ENCODE data around the gene CLHC1.

- no peak for TF ChIP-seq EZH2 (IDR thresholded peaks at IDR 0.05; ENCODE audit: borderline replicate concordance, insufficient read depth, low read depth, low read length, poor library complexity, severe bottlenecking)
- TF ChIP-seq, protein P1, sequence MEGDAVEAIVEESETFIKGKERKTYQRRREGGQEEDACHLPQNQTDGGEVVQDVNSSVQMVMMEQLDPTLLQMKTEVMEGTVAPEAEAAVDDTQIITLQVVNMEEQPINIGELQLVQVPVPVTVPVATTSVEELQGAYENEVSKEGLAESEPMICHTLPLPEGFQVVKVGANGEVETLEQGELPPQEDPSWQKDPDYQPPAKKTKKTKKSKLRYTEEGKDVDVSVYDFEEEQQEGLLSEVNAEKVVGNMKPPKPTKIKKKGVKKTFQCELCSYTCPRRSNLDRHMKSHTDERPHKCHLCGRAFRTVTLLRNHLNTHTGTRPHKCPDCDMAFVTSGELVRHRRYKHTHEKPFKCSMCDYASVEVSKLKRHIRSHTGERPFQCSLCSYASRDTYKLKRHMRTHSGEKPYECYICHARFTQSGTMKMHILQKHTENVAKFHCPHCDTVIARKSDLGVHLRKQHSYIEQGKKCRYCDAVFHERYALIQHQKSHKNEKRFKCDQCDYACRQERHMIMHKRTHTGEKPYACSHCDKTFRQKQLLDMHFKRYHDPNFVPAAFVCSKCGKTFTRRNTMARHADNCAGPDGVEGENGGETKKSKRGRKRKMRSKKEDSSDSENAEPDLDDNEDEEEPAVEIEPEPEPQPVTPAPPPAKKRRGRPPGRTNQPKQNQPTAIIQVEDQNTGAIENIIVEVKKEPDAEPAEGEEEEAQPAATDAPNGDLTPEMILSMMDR (IDR thresholded peaks at IDR 0.05) = no peak
Observed at GRCh38 chr2:55142518-55142917, 89.6 kb downstream of the CLHC1 start.

Data from B cell (primary cell).